ENCODE results near the gene GRIA1.
A peak's percentile ranks its signal among the peaks of the same experiment; 100 is the strongest.

GRIA1 gene

GRCh38 chr5:153813901-153814300 is 323.4 kb downstream of the GRIA1 start:
- no peak for DNase-seq (ENCODE audit: low read depth, low spot score)
- no peak for TF ChIP-seq CTCF (IDR thresholded peaks at IDR 0.05; ENCODE audit: low read depth, low read length)

GRCh38 chr5:153816870-153817269 is 326.4 kb downstream of the GRIA1 start:
- DNase-seq (ENCODE audit: low read depth, low spot score): no peak
- in situ Hi-C loops (cut with HindIII; ENCODE audit: low sequenced_read_pairs): no loop called here
- no peak overlapping the region for H3K4me3 ChIP-seq (ENCODE audit: low read depth, low read length)
- TF ChIP-seq CTCF (IDR thresholded peaks at IDR 0.05; ENCODE audit: low read depth, low read length): no peak

More at GRCh38 chr5:153813901-153814300, 323.4 kb downstream of the GRIA1 start:
- H3K4me3 ChIP-seq (ENCODE audit: low read depth, low read length): no peak overlapping the region
- in situ Hi-C loops (cut with HindIII; ENCODE audit: low sequenced_read_pairs): no loop called here

- no peak for TF ChIP-seq CTCF (IDR thresholded peaks at IDR 0.05; ENCODE audit: low read depth, low read length)
- DNase-seq (ENCODE audit: low read depth, low spot score): no peak
- no peak overlapping the region for H3K4me3 ChIP-seq (ENCODE audit: low read depth, low read length)
- in situ Hi-C loops (cut with HindIII; ENCODE audit: low sequenced_read_pairs): no loop called here
Measured at GRCh38 chr5:153818626-153819025, 328.2 kb downstream of the GRIA1 start.

- in situ Hi-C loops (cut with HindIII; ENCODE audit: low sequenced_read_pairs): no loop called here
- DNase-seq (ENCODE audit: low read depth, low spot score): no peak
- TF ChIP-seq CTCF (IDR thresholded peaks at IDR 0.05; ENCODE audit: low read depth, low read length): no peak
- no peak overlapping the region for H3K4me3 ChIP-seq (ENCODE audit: low read depth, low read length)
Measured at GRCh38 chr5:153823036-153823435, 332.6 kb downstream of the GRIA1 start.

- TF ChIP-seq CTCF (IDR thresholded peaks at IDR 0.05; ENCODE audit: low read depth, low read length): no peak
- no peak overlapping the region for H3K4me3 ChIP-seq (ENCODE audit: low read depth, low read length)
- DNase-seq (ENCODE audit: low read depth, low spot score): no peak
- in situ Hi-C loops (cut with HindIII; ENCODE audit: low sequenced_read_pairs): no loop called here
Measured at GRCh38 chr5:153824909-153825308, 334.4 kb downstream of the GRIA1 start.

- no peak overlapping the region for H3K4me3 ChIP-seq (ENCODE audit: low read depth, low read length)
- in situ Hi-C loops (cut with HindIII; ENCODE audit: low sequenced_read_pairs): no loop called here
- no peak for DNase-seq (ENCODE audit: low read depth, low spot score)
- TF ChIP-seq CTCF (IDR thresholded peaks at IDR 0.05; ENCODE audit: low read depth, low read length): peak; percentile 22
Measured at GRCh38 chr5:153827397-153827796, 336.9 kb downstream of the GRIA1 start.

GRCh38 chr5:153829510-153830065 is 339.1 kb downstream of the GRIA1 start:
- in situ Hi-C loops (cut with HindIII; ENCODE audit: low sequenced_read_pairs): no loop called here

More at GRCh38 chr5:153829510-153830065, 339.1 kb downstream of the GRIA1 start:
- TF ChIP-seq CTCF (IDR thresholded peaks at IDR 0.05; ENCODE audit: low read depth, low read length): no peak
- no peak for DNase-seq (ENCODE audit: low read depth, low spot score)
- H3K4me3 ChIP-seq (ENCODE audit: low read depth, low read length): no peak overlapping the region

Data from astrocyte of the spinal cord (primary cell).